GM12865 (cell line): ENCODE data around the gene MGAT1.

ENCODE experiments used
- DNase-seq: peaks from one replicate; pipeline ENCODE4 v3.0.0; 2010; ENCODE audit warnings: low read depth
- H3K4me3 ChIP-seq: 2 replicates; pipeline ENCODE4 v1.5.1; 2011; ENCODE audit warnings: mild to moderate bottlenecking, low read depth, low read length, control low read depth
- CTCF ChIP-seq: IDR thresholded peaks from 2 replicates; pipeline ENCODE4 v1.5.1; 2011; ENCODE audit warnings: low read length, control low read depth, low read depth, inconsistent platforms; ENCODE audit not compliant: insufficient read depth; ENCODE audit errors: missing control alignments

The MGAT1 gene

GRCh38 chr5:180739271-180739670, 63.3 kb downstream of the MGAT1 start:
- TF ChIP-seq CTCF, result no peak
- H3K4me3 ChIP-seq, result no peak overlapping the region
- DNase-seq, result no peak

GRCh38 chr5:180736536-180736935, 66.1 kb downstream of the MGAT1 start:
- DNase-seq, result no peak
- H3K4me3 ChIP-seq, result no peak overlapping the region
- no peak for TF ChIP-seq CTCF
